Measurements from ENCODE around the gene CHRM1. TPM values are rescaled to one million over a fixed set of nuclear protein-coding genes. Genes with fewer than 3 reads are reported as not detected.

CHRM1 gene
- total RNA-seq, 1 donor from 2014 or later: not detected

DNA sequence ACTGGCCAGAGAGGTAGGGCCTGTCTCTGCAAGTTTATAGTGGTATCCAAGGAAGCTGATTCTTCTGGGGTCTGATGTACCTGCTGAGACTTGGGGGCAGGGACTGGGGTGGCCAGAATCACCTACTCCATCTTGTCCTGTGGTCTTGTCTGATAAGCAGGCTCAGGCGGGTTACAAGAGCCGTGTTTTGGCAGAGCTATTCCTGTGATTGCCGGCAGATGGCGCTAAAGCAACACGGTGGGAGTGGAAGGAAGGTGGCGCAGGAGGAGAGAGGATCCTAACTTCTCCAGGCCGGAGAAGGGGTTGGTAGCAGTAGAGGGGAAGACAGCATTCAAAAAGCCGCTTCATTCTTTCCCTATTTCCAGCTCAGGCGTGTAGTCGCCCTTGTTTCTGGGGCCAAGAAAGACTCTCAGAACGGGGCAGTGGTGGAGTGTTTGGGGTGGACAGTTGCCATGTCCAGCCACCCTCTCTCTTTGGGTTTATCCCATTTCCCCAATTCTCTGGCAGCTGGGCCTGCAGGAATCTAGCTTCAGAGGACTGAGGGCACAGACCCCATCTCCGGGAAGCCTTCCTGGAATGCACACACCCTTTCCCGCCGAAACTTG, 15.1 kb downstream of the CHRM1 start:
- Mint-ChIP-seq H3K9me3 (no peaks in the 10 kb centered on the region), H3K36me3 (ENCODE audit: low read depth) (no peaks in the 10 kb centered on the region), H3K4me3 (no peak overlapping the region), H3K4me1 (peaks cover 4% of the 10 kb centered on the region), H3K27ac (ENCODE audit: unreplicated experiment) (no peak overlapping the region), H3K27me3 (ENCODE audit: low read depth) (peaks cover 27% of the 10 kb centered on the region)
- DNase-seq (ENCODE audit: low read depth, low spot score): peak; percentile 94
- TF ChIP-seq, protein P1, sequence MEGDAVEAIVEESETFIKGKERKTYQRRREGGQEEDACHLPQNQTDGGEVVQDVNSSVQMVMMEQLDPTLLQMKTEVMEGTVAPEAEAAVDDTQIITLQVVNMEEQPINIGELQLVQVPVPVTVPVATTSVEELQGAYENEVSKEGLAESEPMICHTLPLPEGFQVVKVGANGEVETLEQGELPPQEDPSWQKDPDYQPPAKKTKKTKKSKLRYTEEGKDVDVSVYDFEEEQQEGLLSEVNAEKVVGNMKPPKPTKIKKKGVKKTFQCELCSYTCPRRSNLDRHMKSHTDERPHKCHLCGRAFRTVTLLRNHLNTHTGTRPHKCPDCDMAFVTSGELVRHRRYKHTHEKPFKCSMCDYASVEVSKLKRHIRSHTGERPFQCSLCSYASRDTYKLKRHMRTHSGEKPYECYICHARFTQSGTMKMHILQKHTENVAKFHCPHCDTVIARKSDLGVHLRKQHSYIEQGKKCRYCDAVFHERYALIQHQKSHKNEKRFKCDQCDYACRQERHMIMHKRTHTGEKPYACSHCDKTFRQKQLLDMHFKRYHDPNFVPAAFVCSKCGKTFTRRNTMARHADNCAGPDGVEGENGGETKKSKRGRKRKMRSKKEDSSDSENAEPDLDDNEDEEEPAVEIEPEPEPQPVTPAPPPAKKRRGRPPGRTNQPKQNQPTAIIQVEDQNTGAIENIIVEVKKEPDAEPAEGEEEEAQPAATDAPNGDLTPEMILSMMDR (conservative IDR thresholded peaks at IDR 0.05): peak; percentile 98

DNA sequence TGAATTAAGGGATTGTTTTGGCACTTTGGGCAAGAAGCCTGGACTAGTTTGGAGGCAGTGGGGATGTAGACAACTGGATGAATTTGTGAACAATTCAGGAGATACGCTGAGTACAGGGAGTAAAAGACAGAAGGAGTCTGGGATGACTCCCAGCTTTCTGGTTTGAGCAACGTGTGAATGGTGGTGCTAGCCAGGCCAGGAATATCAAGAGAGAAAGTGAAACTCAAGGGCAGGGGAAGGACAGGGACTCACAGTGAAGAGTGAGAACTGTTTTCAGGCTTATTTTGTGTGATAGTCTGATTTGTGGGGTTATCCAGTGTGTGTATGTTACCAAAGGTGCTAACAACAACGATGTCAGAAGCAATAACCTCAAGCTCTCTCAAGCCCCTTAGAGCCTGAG, 15.9 kb downstream of the CHRM1 start:
- Mint-ChIP-seq H3K27me3 (ENCODE audit: low read depth) (peaks cover 32% of the 10 kb centered on the region), H3K4me1 (peaks cover 4% of the 10 kb centered on the region), H3K9me3 (no peaks in the 10 kb centered on the region), H3K4me3 (no peak overlapping the region), H3K27ac (ENCODE audit: unreplicated experiment) (no peak overlapping the region), H3K36me3 (ENCODE audit: low read depth) (no peaks in the 10 kb centered on the region)
- TF ChIP-seq, protein P1 (conservative IDR thresholded peaks at IDR 0.05): no peak
- no peak for DNase-seq (ENCODE audit: low read depth, low spot score)

DNA sequence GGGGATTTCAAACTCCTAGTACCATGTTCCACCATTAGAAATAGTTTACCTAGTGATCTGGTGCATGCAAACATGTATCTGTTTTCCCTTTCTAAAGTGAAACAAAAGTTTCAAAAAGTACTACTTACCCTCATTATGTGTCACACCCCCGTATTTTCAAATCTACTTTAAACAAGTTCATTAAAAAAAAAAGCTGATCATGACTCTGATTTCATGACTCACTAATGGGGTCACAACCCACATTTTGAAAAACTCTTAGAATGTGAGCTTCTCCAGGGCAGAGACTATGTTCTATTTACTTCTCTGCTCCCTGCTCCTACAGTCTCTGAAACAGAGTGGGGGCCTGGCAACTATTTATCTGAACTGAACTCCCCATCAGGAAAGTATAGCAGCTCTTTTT, 18.2 kb downstream of the CHRM1 start:
- H3K4me3 Mint-ChIP-seq: no peak overlapping the region
- H3K9me3 Mint-ChIP-seq: no peaks in the 10 kb centered on the region
- no peaks in the 10 kb centered on the region for H3K4me1 Mint-ChIP-seq
- peaks cover 37% of the 10 kb centered on the region for H3K27me3 Mint-ChIP-seq (ENCODE audit: low read depth)
- TF ChIP-seq, protein P1 (conservative IDR thresholded peaks at IDR 0.05): no peak
- H3K27ac Mint-ChIP-seq (ENCODE audit: unreplicated experiment): no peak overlapping the region
- DNase-seq (ENCODE audit: low read depth, low spot score): no peak
- no peaks in the 10 kb centered on the region for H3K36me3 Mint-ChIP-seq (ENCODE audit: low read depth)

DNA sequence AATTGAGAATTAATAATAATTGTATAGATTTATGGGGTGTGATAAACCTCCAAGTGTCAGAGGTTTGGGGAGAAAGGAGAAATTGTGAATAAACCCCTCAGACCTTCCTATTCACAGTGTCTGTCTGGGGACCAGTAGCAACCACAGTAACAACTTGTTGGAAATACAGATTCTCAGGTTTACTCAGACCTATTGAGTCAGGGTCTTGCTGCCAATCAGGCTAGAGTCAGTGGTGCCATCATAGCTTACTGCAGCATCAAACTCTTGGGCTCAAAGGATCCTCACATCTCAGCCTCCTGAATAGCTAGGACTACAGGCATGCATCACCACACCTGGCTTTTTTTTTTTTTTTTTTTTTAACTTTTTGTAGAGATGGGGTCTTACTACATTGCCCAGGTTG, 23.1 kb downstream of the CHRM1 start:
- peaks cover 23% of the 10 kb centered on the region for H3K27me3 Mint-ChIP-seq (ENCODE audit: low read depth)
- no peak for DNase-seq (ENCODE audit: low read depth, low spot score)
- H3K27ac Mint-ChIP-seq (ENCODE audit: unreplicated experiment): no peak overlapping the region
- H3K36me3 Mint-ChIP-seq (ENCODE audit: low read depth): no peaks in the 10 kb centered on the region
- H3K4me3 Mint-ChIP-seq: no peak overlapping the region
- TF ChIP-seq, protein P1 (conservative IDR thresholded peaks at IDR 0.05): no peak
- H3K4me1 Mint-ChIP-seq: peaks cover 9% of the 10 kb centered on the region
- H3K9me3 Mint-ChIP-seq: no peaks in the 10 kb centered on the region

DNA sequence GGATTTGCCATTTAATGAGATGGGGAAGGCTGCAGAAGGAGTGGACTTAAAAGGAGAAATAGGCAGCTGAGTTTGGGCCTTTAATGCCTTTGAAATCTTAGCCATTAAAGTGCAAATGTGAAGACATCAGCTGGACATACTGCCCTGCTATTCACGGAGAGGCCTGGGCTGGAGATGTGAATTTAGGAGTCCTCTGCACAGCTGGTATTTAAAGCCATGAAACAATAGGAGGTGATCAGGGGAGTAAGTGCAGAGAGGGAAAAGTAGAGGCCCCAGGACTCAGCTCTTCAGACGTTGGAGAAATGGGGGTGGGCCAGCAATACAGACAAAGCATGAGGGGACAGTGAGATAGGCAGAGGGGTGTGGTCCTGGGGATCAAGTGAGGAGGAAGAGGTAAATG, 23.9 kb downstream of the CHRM1 start:
- H3K36me3 Mint-ChIP-seq (ENCODE audit: low read depth): no peaks in the 10 kb centered on the region
- DNase-seq (ENCODE audit: low read depth, low spot score): no peak
- peaks cover 9% of the 10 kb centered on the region for H3K4me1 Mint-ChIP-seq
- H3K27ac Mint-ChIP-seq (ENCODE audit: unreplicated experiment): no peak overlapping the region
- TF ChIP-seq, protein P1 (conservative IDR thresholded peaks at IDR 0.05): no peak
- no peak overlapping the region for H3K4me3 Mint-ChIP-seq
- H3K27me3 Mint-ChIP-seq (ENCODE audit: low read depth): peaks cover 18% of the 10 kb centered on the region
- H3K9me3 Mint-ChIP-seq: no peaks in the 10 kb centered on the region

All from neural crest cell (in vitro differentiated cells).